ENCODE data around the gene MAPK1IP1L.

GRCh38 chr14:55118761-55119160 lies 67.3 kb downstream of the MAPK1IP1L start:
- TF ChIP-seq EZH2 (IDR thresholded peaks at IDR 0.05; ENCODE audit: insufficient read depth, poor library complexity, severe bottlenecking) = no peak
- TF ChIP-seq EZH2phosphoT487 (IDR thresholded peaks at IDR 0.05; ENCODE audit: insufficient read depth, low read depth) = no peak

All from GM23248 (cell line).